Central memory CD4-positive, alpha-beta T cell (primary cell): Measurements from ENCODE around the gene CFAP54.

Experiments
- DNase-seq: peaks from one replicate; pipeline ENCODE4 v3.0.0; 2022

CFAP54 gene

DNA sequence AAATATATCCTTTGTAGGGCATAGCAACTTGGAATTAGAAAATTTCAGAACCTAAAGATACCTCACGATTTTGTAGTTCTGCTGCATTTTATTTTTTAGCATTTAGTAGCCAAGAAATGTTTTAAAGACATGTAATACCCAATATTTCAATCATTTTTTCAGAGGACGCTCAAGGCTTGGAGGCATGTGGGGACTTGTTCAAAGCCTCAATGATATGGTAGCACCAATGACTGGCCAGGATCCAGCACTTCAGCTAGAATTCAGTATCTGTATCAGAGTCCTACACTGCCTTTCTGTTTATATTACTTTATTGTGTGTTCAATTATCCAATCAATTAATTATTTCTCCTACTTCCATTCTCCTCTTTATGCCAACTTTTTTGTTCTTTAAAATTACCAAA lies 262.8 kb downstream of the CFAP54 start:
- DNase-seq = no peak

DNA sequence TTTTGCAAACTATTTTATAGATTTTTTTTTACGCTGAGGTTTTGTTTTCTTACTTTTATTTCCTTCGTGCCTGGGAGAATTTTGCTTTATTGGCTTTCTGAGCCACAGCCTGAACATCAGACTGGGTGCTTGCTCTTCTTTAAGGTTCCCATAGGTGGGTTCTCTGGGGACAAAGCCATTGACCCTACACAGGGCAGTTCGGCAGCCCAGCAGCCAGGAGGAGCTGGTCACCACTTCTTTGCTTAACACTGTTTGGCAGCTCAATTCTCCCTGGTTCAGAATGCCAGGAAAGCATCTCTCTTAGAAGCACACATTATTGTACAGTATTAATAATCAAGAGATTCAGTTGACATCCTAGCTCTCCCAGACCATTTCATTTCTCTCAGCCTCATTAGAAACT lies 276.9 kb downstream of the CFAP54 start:
- DNase-seq = no peak

DNA sequence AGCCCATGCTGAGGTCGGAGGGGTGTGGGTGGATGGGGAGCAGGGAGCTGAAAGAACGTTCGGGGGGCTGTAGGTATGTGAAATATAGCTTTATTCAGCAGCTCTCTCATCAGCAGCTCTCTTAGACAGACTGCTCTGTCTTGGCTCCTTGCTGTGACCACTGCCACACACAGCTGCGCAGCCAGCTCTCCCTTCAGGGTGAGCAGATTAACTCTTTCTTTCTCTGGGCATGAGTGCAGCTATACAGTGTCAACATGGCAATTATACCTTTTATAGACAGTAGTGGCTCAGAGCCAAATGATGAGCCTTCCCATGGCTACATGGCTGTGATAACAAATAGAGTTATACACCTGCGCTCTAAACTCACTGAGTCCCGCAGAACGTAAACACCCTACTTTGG lies 280.0 kb downstream of the CFAP54 start:
- no peak for DNase-seq

DNA sequence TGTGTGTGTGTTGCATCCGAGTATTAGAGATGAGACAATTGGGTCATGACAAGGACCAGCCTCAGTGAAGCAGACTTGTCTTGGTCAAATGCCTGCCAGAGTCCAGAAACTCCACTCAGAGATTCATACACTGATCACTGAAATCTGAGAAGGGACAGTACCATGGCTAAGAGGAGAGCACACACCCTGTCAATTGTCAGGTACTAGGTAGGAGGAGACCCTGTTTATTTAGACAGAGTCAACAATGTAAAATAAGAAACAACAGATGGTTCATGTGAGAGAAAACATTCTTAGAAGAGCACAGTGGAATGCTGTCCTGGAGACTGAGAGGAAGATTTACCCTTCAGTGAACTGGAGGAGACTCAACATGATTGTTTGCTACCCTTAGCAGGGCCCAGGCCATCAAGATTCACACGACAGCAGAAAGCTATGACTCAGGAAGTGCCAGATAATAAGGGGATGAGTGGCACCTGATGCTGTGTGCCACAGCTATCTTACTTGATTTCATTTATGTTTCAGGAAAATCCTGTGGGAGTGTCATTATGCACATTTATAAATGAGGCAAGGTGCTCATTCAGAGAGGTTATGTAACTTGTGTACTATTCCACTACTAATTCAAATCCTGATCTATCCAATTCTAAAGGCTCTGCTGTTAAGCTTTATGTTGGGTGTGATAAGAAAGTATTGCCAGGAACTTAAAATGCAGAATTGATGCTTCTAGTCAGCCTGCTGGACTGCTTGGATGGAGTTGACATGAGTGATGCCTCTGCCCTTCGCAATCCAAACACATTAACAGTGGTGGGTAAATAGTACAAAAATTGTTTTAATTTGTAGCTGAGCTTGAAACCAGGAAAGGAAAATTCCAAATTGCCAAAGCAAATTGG lies 281.1 kb downstream of the CFAP54 start:
- DNase-seq = no peak

DNA sequence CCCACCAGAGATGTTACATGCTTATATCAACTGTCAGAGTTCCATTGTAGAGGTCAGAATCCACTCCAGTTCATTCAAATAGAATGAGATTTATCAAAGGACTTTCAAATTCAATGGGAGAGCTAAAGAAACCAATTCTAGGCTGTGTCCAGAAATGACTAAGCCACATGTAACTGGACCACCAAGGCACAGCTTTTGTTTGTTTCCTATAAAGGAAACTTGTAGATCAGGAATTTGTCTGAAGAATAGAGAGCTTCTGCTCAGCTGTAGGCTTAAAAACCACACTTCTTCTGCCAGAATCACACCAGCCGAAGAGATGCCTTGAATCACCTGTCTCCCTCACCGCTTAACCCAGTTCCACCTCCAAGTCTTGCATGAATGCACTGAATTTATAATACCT lies 283.7 kb downstream of the CFAP54 start:
- no peak for DNase-seq

DNA sequence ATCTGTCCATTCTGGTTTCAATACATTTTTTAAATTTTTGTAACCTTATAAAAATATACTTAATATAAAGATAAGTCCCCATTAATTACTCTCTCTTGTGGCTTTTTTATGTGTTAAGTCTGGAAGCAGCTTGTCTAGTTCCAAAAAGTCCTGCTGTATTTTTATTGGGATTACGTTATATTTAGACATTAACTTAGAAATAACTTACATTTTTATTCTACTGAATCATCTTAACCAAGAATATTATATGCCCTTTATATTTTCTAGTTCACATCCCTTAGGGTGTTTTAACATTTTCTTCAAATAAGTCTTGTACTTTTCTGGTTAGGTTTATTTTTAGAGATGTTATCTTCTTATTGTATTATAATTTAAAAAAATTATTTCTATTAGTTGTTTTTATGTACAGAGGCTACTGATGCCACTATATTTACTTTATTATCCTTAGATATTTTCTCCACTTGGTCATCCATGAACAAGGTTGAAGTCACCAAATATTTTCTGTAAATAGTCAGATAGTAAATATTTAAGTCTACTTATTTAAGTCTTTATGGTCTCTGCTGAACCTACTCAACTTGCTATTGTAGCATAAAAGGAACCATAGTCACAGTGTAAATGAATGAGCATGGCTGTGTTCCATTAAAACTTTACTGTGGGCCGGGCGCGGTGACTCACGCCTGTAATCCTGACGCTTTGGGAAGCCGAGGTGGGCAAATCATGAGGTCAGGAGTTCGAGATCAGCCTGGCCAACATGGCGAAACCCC lies 285.3 kb downstream of the CFAP54 start:
- no peak for DNase-seq

DNA sequence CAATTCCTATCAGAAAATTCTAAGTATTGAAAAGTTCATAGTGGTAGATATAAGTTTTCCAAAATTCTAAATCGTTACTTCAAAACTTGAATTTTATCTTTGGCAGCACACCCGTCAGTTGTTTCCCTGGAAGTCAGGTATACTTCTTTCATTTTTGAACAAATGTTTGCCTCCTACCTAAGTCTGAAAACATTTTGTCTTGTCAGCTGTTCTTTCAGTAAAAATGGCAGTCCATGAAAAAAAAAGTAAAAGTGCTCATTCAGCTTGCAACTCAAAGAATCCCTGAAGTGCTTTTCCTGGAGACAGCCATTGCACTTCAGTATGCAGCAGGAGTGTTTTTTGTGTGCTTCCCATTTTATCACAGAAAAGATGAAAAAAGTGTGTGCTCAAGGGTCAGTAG lies 287.5 kb downstream of the CFAP54 start:
- DNase-seq = no peak

DNA sequence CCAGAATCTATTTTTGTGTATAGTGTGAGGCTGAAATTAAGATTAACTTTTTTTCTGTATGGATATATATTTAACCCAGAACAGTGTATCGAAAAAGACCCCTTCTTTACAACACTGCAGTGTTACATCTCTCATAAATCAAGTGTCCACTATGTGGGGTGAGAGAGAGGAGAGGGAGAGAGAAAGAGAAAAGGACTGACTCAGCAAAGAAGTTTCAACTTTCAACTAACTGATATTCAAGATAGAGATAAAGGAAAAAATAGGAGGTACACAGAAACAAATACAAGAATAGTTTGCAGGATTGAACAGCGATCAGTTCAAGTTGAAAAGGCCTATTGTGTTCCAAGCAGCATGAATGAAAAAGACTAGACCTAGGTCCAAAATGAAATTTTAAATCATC lies 291.0 kb downstream of the CFAP54 start:
- no peak for DNase-seq

DNA sequence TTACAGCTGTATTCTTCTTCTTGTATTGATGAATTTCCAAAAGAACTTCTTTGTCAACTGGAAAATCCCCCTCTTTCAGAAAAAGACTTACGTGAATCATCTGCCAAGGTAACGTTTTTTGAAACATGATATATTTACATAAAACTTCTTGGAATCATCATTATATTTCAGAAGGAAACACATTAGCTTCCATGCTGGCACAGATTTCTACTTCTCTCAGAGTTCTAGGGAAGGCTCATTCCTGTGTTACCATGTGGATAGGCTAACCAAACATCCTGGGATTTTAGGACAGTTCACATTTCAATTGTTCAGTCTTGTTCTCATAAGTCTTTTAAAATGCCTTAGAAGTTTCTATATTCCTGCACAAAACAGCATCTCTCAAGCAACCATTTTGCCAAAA lies 297.4 kb downstream of the CFAP54 start:
- no peak for DNase-seq

DNA sequence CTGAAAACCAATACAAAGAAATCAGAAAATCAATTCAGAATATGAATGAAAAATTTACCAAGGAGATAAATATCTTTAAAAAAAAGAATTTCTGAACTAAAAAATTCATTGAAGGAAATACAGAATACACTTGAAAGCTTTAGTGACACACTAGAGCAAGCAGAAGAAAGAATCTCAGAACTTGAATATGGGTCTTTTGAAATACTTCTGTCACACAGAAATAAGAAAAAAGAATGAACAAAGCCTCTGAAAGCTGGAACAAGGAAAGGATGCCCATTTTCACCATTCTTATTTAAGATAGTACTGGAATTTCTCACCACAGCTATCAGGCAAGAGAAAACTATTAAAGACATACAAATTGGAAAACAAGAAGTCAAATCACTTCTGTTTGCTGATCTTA lies 314.6 kb downstream of the CFAP54 start:
- DNase-seq = no peak

DNA sequence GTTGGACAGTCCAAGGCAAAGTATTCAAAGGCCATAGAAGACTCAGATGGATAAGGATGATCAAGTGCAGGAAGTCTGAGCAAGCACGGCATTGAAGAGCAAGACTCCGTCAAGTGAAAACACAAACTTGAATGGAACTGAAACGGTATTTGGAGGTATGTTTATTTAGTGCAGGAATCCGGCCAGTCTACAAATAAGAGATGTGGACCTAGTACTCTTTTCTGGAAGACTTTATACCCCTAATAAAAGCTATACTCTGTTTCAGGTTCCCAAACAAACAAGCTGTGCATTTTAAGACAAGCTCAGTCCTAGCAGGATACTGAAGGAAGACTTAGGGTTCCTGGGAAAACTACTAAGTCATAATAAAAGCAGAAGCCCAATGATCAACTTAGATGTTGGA lies 316.9 kb downstream of the CFAP54 start:
- DNase-seq = no peak

DNA sequence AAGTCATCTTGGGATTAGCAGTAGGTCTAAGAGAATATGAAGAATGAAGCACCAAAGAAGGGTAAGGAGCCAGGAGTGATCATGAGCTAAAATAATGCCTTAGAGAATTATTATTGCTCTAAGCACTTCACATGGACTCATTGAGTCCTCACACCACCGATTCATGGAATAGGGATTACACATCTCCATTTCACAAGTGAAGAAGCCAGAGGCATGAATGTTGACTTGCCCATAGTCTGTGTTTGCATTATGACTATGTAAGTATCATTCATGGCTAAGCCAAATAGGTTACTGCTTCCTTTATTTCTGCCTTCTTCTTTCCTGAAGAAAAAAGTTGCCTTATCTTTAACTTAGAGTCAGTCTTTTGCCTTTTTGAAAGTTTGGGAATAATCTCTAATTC lies 318.4 kb downstream of the CFAP54 start:
- DNase-seq = no peak

DNA sequence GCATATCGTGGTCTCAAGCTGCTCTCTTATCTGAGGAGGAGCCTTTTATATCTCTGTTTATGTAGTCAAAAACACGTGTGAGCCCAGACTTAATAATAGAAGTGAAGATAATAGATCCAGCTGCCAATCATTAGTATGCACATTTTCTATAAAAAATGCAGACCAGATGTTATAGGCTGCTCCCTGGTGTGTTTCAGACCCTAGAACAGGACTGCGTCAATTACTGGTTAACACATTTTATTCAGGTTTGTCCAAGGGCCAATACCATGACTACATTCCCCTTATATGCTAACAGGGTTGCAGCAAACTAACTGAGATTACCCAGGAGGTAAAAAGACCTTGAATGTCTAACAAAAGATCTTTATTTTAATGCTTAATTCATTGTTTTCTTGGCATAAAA lies 319.2 kb downstream of the CFAP54 start:
- no peak for DNase-seq

DNA sequence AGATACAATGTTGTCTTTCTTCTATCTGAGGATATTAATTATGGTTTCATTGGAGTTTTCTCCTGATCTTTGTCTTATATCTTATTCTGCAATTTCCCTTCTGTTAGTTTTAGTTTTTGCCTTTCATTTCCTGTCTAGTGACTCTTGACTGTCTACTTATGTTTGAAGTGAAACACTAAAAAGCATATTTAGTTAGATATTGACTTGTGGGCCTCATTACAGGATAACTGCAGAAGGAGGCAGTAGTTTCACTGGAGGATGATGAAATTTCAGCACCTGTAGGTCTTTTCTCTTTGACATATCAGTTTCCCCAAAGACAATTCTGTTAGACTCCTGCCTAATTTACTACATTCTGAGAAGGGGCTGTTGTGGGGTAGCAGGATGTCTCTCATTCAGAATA lies 320.1 kb downstream of the CFAP54 start:
- DNase-seq = no peak

DNA sequence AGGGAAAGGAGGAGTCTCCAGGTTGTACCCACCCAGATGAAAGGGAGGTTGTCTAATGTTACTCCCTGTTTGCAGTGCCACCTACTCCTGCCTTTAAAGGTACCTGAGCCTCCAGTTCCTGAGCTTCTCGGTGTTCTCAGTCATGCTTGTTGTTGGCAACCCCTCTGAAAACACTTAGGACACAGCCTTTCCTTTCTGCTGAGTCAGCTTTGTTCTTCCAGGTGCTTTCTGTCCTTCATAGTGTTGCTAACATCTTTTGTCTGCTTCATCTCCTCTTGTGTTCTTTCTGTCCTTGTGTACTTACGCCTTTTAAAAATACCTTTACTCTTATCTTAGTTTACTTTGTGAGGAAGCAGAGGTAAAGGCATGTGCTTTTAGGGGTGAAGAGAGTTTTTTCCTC lies 320.7 kb downstream of the CFAP54 start:
- DNase-seq = no peak

DNA sequence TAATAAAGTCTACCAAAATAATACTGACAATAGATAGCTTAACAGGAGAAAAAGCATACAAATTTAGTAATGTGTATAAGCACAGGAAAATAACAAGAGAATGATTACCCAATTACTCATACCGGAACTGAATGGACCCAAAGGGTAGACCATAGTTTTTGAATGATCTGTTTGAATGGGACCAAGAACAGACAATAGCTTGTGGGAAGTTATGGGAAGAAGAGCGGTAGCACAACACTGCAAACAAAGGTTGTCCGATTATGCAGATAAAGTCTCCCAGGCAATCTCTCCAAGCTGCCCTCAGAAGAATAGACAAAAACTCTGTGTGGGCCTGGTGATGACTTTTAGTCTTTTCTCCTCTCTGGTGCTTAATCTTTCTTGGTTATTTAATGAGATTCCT lies 321.1 kb downstream of the CFAP54 start:
- no peak for DNase-seq

DNA sequence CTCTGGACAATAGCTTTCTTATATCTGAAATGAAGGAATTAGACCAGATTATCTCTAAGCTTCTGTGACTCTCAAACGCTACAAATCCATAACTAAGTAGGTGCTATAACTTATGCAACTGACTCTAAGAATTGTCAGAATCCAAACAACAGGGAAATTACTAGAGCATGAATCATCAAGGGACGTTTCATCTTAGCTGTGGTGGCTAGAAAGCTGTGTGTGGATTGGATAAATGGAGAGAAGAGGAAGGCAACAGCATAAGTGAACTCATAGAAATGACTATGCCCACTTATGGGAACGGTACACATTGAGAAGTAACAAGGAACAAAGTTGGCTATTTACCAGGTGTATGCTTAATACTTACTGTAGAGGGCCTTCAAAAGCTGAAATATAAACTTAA lies 321.7 kb downstream of the CFAP54 start:
- no peak for DNase-seq

DNA sequence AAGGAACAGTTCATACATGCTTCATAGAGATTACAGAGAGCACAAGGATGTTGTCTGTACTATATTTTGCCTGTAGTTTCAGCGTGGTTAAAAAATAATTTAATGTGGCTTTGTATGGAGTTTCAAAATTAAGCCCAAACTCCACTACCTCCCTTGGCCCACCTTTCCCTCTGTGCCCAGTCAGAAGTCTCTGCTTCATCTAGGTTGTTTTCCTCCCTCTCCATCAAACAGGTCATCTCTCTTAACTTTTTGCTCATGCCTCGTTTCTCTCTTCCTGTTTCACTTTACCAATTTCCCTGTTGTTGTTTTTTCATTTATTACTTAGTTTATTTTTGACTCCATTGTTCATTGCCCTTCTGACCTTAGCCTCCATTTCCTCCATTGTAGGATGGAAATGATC lies 322.8 kb downstream of the CFAP54 start:
- no peak for DNase-seq

DNA sequence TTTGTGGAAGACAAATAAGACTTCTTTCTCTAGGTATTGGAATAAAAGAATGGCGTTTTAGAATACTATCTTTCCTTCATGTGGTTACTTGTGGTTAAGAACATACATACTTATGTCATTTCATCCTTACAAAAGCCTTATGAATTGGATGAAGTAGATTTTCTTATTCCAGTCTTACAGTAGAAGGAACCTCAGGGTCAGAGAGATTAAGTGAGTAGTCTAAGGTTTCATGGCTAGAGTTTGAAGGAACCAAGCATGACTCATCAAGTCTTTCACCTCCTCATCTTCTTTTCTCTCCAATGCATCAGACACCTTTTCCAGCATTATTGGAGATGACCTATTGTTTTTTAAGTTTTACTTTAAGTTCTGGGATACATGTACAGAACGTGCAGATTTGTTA lies 324.8 kb downstream of the CFAP54 start:
- no peak for DNase-seq

DNA sequence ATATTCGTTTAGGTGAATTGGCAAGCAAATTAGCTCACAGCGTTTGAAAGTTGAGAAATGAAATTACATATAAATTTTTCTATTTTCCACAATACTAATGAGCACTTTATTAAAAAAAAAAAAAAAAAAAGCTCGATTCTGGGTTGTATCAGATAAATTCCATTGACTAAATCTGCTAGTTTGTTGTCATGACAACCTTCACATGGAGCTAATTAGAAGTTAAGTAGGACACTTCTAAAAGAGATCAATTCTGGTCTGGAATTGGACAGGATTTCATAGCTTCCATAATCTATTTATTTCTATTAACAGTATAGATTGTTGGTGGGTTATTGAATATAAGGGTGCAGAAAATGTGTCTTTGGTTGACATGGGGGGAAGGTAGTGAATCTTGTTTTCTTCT lies 332.2 kb downstream of the CFAP54 start:
- DNase-seq = no peak

DNA sequence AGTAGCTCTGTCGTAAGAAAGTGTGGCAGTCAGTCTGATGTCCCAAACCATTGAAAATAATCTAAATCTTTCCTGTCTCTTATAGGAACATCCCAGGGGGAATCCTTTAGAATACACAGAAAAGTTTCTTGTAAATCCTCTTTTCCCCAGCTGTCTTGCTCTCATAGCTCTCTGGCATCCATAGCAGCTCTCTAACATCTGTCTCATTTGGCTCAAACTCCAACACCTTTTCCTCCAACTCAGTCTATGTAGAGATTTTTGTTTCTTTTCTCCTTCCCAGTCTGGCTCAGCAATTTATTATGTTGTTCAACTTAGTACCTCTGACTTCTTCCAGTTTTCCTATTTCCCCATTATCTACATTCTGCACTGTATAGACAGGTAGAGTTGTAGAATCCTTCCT lies 333.3 kb downstream of the CFAP54 start:
- DNase-seq = no peak

DNA sequence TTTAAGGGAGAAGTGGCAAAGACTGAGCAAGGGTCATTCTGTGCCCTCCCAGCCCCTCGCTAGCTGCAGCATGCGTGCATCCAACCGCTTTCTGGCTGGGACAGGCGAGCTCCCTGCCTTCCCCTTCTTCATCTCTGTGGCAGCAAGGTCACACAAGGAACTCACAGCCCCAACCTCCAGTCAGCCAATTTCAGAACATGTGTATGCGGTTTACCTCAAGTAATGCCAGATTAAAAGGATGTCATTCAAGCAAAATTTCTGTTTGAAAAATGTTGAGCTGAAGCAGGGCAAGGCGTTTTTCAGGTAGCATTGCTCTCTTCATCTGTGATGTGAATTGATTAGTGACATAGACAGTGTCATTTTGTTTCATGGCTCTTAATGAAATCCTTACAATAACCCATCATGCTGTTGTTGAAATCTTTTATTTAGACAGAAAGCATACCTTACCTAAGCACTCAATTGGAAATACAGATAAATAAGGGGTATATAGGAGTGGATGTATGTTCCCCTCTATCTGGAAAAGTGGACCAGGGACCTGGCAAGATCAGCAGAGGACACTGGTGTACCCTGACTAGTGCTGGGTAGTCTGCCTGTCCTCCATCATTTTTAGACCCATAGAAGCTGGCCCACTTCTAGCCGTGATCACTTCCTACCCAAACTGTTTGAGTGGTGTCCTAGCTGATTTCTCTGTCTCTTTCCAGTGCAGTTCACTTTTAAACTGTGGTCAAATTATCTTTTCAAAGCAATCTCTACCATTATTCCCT lies 334.9 kb downstream of the CFAP54 start:
- DNase-seq = no peak

DNA sequence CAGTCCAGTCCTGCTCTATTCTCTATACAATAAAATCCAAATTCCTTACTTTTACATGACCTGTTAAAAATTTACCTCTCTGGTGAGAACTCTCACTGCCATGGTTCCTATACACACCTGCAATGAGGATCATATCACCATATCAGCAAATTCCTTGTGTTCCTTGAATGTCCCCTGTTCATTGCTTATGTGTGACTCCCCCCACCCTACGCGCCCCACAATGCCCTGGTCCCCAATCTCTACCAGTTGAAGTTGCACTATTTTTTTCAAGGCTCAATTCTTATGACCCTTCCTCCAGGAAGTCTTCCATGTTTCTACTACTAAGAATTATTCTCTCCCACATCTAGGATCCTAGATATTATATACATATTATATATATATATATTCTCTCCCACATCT lies 335.5 kb downstream of the CFAP54 start:
- no peak for DNase-seq
